Measurements from ENCODE around the gene GINS1. TPM values are rescaled to one million over a fixed set of nuclear protein-coding genes. Genes with fewer than 3 reads are reported as not detected.

GINS1 gene
- total and polyA plus RNA-seq, 2 of the 13 experiments (the other 11 are each of a cell fraction or from before 2014, with no cell fraction given) = 14.6 to 59.9 TPM

DNA sequence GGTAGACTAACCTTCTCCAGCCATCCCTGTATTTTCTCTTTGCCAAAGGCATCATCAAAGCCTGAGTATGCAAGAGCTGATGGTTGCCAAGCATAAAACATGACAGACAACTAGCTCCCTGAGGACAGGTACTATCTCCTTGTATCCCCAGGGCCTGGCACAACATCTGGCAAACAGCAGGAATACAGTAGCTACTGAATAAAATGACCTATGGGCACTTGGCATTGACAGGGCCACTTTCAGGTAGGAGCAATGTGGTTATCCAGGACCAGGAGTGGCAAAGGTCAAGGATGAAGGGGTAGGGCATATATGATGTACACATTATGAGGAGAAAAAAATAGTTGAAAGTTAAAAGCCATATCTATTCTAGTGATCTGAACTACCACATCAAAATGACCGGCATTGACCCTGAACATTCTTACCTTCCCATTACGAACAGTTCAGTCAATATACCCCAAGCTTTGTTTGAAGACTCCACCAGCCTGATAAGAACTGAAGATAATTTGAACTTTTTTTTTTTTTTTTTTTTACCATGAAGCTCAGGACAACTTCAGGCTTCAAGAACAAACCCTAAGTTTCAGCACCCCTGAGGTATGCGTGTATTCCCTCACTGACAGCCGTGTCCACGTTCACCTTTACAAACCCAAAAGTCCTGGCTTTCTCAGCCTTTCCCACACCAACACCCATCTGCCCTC is 29.1 kb upstream of the GINS1 start (continued):
- TF ChIP-seq, protein P1, sequence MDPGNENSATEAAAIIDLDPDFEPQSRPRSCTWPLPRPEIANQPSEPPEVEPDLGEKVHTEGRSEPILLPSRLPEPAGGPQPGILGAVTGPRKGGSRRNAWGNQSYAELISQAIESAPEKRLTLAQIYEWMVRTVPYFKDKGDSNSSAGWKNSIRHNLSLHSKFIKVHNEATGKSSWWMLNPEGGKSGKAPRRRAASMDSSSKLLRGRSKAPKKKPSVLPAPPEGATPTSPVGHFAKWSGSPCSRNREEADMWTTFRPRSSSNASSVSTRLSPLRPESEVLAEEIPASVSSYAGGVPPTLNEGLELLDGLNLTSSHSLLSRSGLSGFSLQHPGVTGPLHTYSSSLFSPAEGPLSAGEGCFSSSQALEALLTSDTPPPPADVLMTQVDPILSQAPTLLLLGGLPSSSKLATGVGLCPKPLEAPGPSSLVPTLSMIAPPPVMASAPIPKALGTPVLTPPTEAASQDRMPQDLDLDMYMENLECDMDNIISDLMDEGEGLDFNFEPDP (CRISPR knock-in tag; conservative IDR thresholded peaks at IDR 0.05) = 0 out of 2 replicates have a peak, but pooled peaks have one; percentile 91
- TF ChIP-seq, protein P2, sequence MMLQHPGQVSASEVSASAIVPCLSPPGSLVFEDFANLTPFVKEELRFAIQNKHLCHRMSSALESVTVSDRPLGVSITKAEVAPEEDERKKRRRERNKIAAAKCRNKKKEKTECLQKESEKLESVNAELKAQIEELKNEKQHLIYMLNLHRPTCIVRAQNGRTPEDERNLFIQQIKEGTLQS (CRISPR knock-in tag; IDR thresholded peaks at IDR 0.05) = no peak; the same call in 1 of the 2 replicates
- TF ChIP-seq KLF6 (CRISPR knock-in tag; IDR thresholded peaks at IDR 0.05) = no peak
- TF ChIP-seq, protein P3, sequence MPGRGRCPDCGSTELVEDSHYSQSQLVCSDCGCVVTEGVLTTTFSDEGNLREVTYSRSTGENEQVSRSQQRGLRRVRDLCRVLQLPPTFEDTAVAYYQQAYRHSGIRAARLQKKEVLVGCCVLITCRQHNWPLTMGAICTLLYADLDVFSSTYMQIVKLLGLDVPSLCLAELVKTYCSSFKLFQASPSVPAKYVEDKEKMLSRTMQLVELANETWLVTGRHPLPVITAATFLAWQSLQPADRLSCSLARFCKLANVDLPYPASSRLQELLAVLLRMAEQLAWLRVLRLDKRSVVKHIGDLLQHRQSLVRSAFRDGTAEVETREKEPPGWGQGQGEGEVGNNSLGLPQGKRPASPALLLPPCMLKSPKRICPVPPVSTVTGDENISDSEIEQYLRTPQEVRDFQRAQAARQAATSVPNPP (CRISPR knock-in tag; IDR thresholded peaks at IDR 0.05) = no peak
- TF ChIP-seq, protein P4, sequence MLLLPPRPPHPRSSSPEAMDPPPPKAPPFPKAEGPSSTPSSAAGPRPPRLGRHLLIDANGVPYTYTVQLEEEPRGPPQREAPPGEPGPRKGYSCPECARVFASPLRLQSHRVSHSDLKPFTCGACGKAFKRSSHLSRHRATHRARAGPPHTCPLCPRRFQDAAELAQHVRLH (CRISPR knock-in tag; IDR thresholded peaks at IDR 0.05; ENCODE audit: borderline replicate concordance, low read depth) = no peak
- no peak for TF ChIP-seq ZNF234 (CRISPR knock-in tag; conservative IDR thresholded peaks at IDR 0.05)
- peak; percentile 32; the same call in 1 of the 2 replicates for TF ChIP-seq TOE1 (CRISPR knock-in tag; IDR thresholded peaks at IDR 0.05)
- TF ChIP-seq TBX2 (CRISPR knock-in tag; IDR thresholded peaks at IDR 0.05; ENCODE audit: borderline replicate concordance) = peak; percentile 94
- TF ChIP-seq KDM5B (CRISPR knock-in tag; IDR thresholded peaks at IDR 0.05; ENCODE audit: borderline replicate concordance) = no peak
- TF ChIP-seq, protein P5, sequence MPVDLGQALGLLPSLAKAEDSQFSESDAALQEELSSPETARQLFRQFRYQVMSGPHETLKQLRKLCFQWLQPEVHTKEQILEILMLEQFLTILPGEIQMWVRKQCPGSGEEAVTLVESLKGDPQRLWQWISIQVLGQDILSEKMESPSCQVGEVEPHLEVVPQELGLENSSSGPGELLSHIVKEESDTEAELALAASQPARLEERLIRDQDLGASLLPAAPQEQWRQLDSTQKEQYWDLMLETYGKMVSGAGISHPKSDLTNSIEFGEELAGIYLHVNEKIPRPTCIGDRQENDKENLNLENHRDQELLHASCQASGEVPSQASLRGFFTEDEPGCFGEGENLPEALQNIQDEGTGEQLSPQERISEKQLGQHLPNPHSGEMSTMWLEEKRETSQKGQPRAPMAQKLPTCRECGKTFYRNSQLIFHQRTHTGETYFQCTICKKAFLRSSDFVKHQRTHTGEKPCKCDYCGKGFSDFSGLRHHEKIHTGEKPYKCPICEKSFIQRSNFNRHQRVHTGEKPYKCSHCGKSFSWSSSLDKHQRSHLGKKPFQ (CRISPR knock-in tag; IDR thresholded peaks at IDR 0.05; ENCODE audit: insufficient replicate concordance) = no peak
- TF ChIP-seq ZNF124 (CRISPR knock-in tag; IDR thresholded peaks at IDR 0.05) = no peak
- TF ChIP-seq, protein P6, sequence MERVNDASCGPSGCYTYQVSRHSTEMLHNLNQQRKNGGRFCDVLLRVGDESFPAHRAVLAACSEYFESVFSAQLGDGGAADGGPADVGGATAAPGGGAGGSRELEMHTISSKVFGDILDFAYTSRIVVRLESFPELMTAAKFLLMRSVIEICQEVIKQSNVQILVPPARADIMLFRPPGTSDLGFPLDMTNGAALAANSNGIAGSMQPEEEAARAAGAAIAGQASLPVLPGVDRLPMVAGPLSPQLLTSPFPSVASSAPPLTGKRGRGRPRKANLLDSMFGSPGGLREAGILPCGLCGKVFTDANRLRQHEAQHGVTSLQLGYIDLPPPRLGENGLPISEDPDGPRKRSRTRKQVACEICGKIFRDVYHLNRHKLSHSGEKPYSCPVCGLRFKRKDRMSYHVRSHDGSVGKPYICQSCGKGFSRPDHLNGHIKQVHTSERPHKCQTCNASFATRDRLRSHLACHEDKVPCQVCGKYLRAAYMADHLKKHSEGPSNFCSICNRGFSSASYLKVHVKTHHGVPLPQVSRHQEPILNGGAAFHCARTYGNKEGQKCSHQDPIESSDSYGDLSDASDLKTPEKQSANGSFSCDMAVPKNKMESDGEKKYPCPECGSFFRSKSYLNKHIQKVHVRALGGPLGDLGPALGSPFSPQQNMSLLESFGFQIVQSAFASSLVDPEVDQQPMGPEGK (CRISPR knock-in tag; IDR thresholded peaks at IDR 0.05) = peak; percentile 68
- peak; percentile 74 for TF ChIP-seq ZNF3 (CRISPR knock-in tag; IDR thresholded peaks at IDR 0.05)
- TF ChIP-seq MIER2 (CRISPR knock-in tag; IDR thresholded peaks at IDR 0.05) = no peak
- TF ChIP-seq, protein P7, sequence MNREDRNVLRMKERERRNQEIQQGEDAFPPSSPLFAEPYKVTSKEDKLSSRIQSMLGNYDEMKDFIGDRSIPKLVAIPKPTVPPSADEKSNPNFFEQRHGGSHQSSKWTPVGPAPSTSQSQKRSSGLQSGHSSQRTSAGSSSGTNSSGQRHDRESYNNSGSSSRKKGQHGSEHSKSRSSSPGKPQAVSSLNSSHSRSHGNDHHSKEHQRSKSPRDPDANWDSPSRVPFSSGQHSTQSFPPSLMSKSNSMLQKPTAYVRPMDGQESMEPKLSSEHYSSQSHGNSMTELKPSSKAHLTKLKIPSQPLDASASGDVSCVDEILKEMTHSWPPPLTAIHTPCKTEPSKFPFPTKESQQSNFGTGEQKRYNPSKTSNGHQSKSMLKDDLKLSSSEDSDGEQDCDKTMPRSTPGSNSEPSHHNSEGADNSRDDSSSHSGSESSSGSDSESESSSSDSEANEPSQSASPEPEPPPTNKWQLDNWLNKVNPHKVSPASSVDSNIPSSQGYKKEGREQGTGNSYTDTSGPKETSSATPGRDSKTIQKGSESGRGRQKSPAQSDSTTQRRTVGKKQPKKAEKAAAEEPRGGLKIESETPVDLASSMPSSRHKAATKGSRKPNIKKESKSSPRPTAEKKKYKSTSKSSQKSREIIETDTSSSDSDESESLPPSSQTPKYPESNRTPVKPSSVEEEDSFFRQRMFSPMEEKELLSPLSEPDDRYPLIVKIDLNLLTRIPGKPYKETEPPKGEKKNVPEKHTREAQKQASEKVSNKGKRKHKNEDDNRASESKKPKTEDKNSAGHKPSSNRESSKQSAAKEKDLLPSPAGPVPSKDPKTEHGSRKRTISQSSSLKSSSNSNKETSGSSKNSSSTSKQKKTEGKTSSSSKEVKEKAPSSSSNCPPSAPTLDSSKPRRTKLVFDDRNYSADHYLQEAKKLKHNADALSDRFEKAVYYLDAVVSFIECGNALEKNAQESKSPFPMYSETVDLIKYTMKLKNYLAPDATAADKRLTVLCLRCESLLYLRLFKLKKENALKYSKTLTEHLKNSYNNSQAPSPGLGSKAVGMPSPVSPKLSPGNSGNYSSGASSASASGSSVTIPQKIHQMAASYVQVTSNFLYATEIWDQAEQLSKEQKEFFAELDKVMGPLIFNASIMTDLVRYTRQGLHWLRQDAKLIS (CRISPR knock-in tag; IDR thresholded peaks at IDR 0.05) = 0 out of 2 replicates have a peak, but pooled peaks have one; percentile 8
- TF ChIP-seq ZNF225 (CRISPR knock-in tag; IDR thresholded peaks at IDR 0.05) = no peak
- TF ChIP-seq ZBTB38 (CRISPR knock-in tag; IDR thresholded peaks at IDR 0.05) = 0 out of 2 replicates have a peak, but pooled peaks have one; percentile 7
- TF ChIP-seq ARID2 (CRISPR knock-in tag; IDR thresholded peaks at IDR 0.05; ENCODE audit: borderline replicate concordance) = no peak

Measured in HepG2 (cell line).